Measurements from ENCODE around the gene CD276. TPM values are rescaled to one million over a fixed set of nuclear protein-coding genes. Genes with fewer than 3 reads are reported as not detected.

CD276 gene
- total RNA-seq, 1 experiment from 2014 or later, result 75.4 TPM

DNA sequence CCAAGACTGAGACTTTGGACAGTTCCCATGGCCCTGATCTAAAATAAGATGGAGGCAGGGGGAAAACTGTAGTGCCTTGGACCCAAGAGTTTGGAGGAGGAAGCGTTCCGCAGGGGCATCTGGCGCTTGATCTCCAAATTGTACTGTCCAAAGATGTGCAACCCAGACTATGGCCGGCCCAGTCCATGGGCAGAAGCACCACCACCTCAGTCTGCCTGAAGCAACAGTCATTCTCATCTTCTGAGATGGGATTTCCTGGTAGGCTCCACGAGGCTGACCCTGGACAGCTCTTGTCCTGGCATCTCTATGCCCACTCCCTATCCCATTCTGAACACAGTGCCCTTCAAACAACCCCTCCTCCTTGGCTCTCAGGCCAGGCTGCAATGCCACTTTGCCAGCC is 65.3 kb downstream of the CD276 start:
- POLR2A ChIA-PET, result no interaction called here

More for the DNA sequence above, 65.3 kb downstream of the CD276 start:
- Histone ChIP-seq H4K20me1 (ENCODE audit: insufficient read depth) (no peaks in the 10 kb centered on the region), H3K9ac (ENCODE audit: low read length) (no peak overlapping the region), H3K9me3 (ENCODE audit: control insufficient read depth in 1 of 2, insufficient read depth in 1 of 2, low read depth in 1 of 2, low read length in 2 of 2) (no peaks in the 10 kb centered on the region), H3K4me2 (ENCODE audit: low read length) (no peak overlapping the region), H3K27ac (ENCODE audit: low read depth, low read length) (no peak overlapping the region), H3K36me3 (ENCODE audit: control insufficient read depth in 1 of 2, insufficient read depth in 2 of 2, low read length in 2 of 2) (no peaks in the 10 kb centered on the region), H3K9me2 (ENCODE audit: insufficient read depth) (no peaks in the 10 kb centered on the region), H3K27me3 (ENCODE audit: insufficient read depth, low read length) (no peaks in the 10 kb centered on the region), H3K4me1 (ENCODE audit: control insufficient read depth in 1 of 2, insufficient read depth in 2 of 2, low read length in 2 of 2) (peaks cover 0 to 3% of the 10 kb centered on the region in 2 experiments; a peak in 1 of 4 replicates), H2AFZ (ENCODE audit: low read depth, low read length, poor library complexity, severe bottlenecking) (no peak overlapping the region), H3K79me2 (ENCODE audit: insufficient read depth, low read length) (no peaks in the 10 kb centered on the region), H3K4me3 (replicated peaks in 1 of 2; ENCODE audit: low read depth in 1 of 2, low read length in 2 of 2) (no peak overlapping the region)
- DNase-seq (ENCODE audit: low read depth, low spot score), result no peak
- ATAC-seq, result no peak
- no TSS peak for BruUV-seq (replicated peaks)
- CTCF ChIA-PET, result no interaction called here
- intact Hi-C loops (cut with micrococcal nuclease), result no loop called here
- TF ChIP-seq REST (IDR thresholded peaks at IDR 0.05; ENCODE audit: low read depth), result no peak
- RAD21 ChIA-PET (ENCODE audit: low non-redundant PET in 1 of 2, low total read pairs in 2 of 2, uncharacterized antibody in 2 of 2, unreplicated experiment in 2 of 2), result no interaction called here

All from HCT116 (cell line).